GM12878 (cell line): ENCODE data around the gene GABRB3. TPM values are rescaled to one million over a fixed set of nuclear protein-coding genes. Genes with fewer than 3 reads are reported as not detected.

ENCODE experiments used
- ATAC-seq: fragments of 200-7000 bp; cut with Tn5 transposase; 3 replicates; pipeline ENCODE4 v1.9.1; 2020; ENCODE audit warnings: mild to moderate bottlenecking, moderate library complexity
- BruUV-seq: library from RNA; stranded (reverse); fragments of 400-500 nt; replicated peaks from 2 replicates; lab custom pipeline; 2021; lab: Mats Ljungman, UMichigan
- CTCF ChIA-PET: fragments of 300-600 bp; sonication (Branson Sonifier 250); formaldehyde crosslinking; extraction: SDS; loops from one replicate; lab custom pipeline; 2021; ENCODE audit warnings: inconsistent platforms; lab: Yijun Ruan, JAX
- POLR2A ChIA-PET: fragments of 350-600 bp; formaldehyde crosslinking; extraction: SDS; loops from one replicate; lab custom pipeline; 2021; ENCODE audit warnings: inconsistent platforms; lab: Charles Lee
- RAD21 ChIA-PET: fragments of 300-600 bp; sonication (Branson Sonifier 250); formaldehyde crosslinking; loops from one replicate; lab custom pipeline; 2023; ENCODE audit warnings: antibody characterized with exemption; ENCODE audit not compliant: unreplicated experiment; lab: Charles Lee
- SMC1A ChIA-PET: fragments of 300-600 bp; sonication (Branson Sonifier 250); formaldehyde crosslinking; loops from one replicate; lab custom pipeline; 2023; ENCODE audit not compliant: unreplicated experiment, uncharacterized antibody; lab: Charles Lee
- DNase-seq: peaks from one replicate; pipeline ENCODE4 v3.0.0-alpha.2; 2011; ENCODE audit warnings: low read depth, low spot score
- FAIRE-seq: peaks from 3 replicates; lab custom pipeline; 2011; peaks lifted over from hg19 to GRCh38; lab: Jason Lieb, UNC
- H2AFZ ChIP-seq: 2 replicates; pipeline ENCODE4 v1.6.0; 2011; ENCODE audit warnings: low read depth, low read length, control low read depth; ENCODE audit not compliant: control insufficient read depth
- H3K27ac ChIP-seq: 2 replicates; pipeline ENCODE4 v1.5.1; 2011; ENCODE audit warnings: control low read depth; ENCODE audit not compliant: control insufficient read depth, insufficient read depth
- H3K27me3 ChIP-seq, 2 experiments: replicated peaks in 1 of 2; 2 replicates each; pipeline versions ENCODE4 v1.6.0 to v1.6.1; 2011; ENCODE audit warnings: low read length in 1 of 2; ENCODE audit not compliant: control insufficient read depth in 2 of 2, insufficient read depth in 2 of 2
- H3K36me3 ChIP-seq, 2 experiments: 2 replicates each; pipeline ENCODE4 v1.5.1; 2011; ENCODE audit warnings: low read length in 1 of 2; ENCODE audit not compliant: control insufficient read depth in 2 of 2, insufficient read depth in 2 of 2
- H3K4me1 ChIP-seq: 2 replicates; pipeline ENCODE4 v1.6.1; 2011; ENCODE audit warnings: mild to moderate bottlenecking, low read length, moderate library complexity, mixed read lengths; ENCODE audit not compliant: control insufficient read depth, insufficient read depth
- H3K4me2 ChIP-seq: 2 replicates; pipeline ENCODE4 v1.6.0; 2011; ENCODE audit warnings: control low read depth; ENCODE audit not compliant: control insufficient read depth, insufficient read depth
- H3K4me3 ChIP-seq: fragments of 200-600 bp; sonication (generic); 2 replicates; pipeline ENCODE4 v1.5.1; 2016
- H3K79me2 ChIP-seq: 2 replicates; pipeline ENCODE4 v1.6.0; 2011; ENCODE audit warnings: low read length; ENCODE audit not compliant: control insufficient read depth, insufficient read depth
- H3K9ac ChIP-seq: 2 replicates; pipeline ENCODE4 v1.8.0; 2011; ENCODE audit warnings: low read length, control low read depth, mixed read lengths; ENCODE audit not compliant: control insufficient read depth, insufficient read depth
- H3K9me3 ChIP-seq: replicated peaks from 3 replicates; pipeline ENCODE4 v1.5.1; 2011; ENCODE audit warnings: mild to moderate bottlenecking, low read length; ENCODE audit not compliant: control insufficient read depth, insufficient read depth
- H4K20me1 ChIP-seq: 2 replicates; pipeline ENCODE4 v1.6.0; 2011; ENCODE audit not compliant: control insufficient read depth, insufficient read depth
- ATF3 ChIP-seq: IDR thresholded peaks from 2 replicates; pipeline ENCODE4 v1.6.1; 2011; ENCODE audit warnings: low read depth, mild to moderate bottlenecking, low read length, moderate library complexity, borderline replicate concordance; ENCODE audit errors: extremely low read depth
- CREB1 ChIP-seq: IDR thresholded peaks from 2 replicates; pipeline ENCODE4 v1.6.1; 2012; ENCODE audit warnings: low read depth, mild to moderate bottlenecking, inconsistent platforms
- HSF1 ChIP-seq: fragments of 150-350 bp; IDR thresholded peaks from 2 replicates; pipeline ENCODE4 v1.6.1; 2014; ENCODE audit warnings: mild to moderate bottlenecking, low read depth, low read length
- IKZF2 ChIP-seq, 2 experiments: fragments of 450-650 bp; IDR thresholded peaks; 2 replicates each; pipeline ENCODE4 v1.6.1; 2017; ENCODE audit warnings: mild to moderate bottlenecking in 2 of 2, moderate library complexity in 2 of 2
- IRF3 ChIP-seq: fragments of 450-650 bp; IDR thresholded peaks from 2 replicates; pipeline ENCODE4 v1.6.1; 2014; ENCODE audit warnings: mild to moderate bottlenecking
- JUND ChIP-seq: IDR thresholded peaks from 2 replicates; pipeline ENCODE4 v1.6.1; 2012; ENCODE audit warnings: low read depth, mild to moderate bottlenecking, low read length, improper control_type of control experiment, moderate library complexity
- MXI1 ChIP-seq: fragments of 150-350 bp; IDR thresholded peaks from 2 replicates; pipeline ENCODE4 v1.6.1; 2011; ENCODE audit warnings: low read depth, mild to moderate bottlenecking, inconsistent platforms, low read length, improper control_type of control experiment
- MYC ChIP-seq: IDR thresholded peaks from 2 replicates; pipeline ENCODE4 v1.6.1; 2011; ENCODE audit warnings: mild to moderate bottlenecking, low read length, moderate library complexity, inconsistent platforms; ENCODE audit not compliant: insufficient read depth, insufficient replicate concordance, insufficient read length, severe bottlenecking
- NR2C2 ChIP-seq: IDR thresholded peaks from 2 replicates; pipeline ENCODE4 v1.6.1; 2011; ENCODE audit warnings: borderline replicate concordance, low read depth; ENCODE audit not compliant: control insufficient read depth, insufficient read length
- POU2F2 ChIP-seq: IDR thresholded peaks from 3 replicates; pipeline ENCODE4 v1.6.1; 2011; ENCODE audit warnings: low read depth, mild to moderate bottlenecking, low read length, borderline replicate concordance
- RAD51 ChIP-seq: fragments of 450-650 bp; IDR thresholded peaks from 2 replicates; pipeline ENCODE4 v1.6.1; 2016; ENCODE audit warnings: moderate library complexity, mild to moderate bottlenecking, inconsistent platforms
- RUNX3 ChIP-seq: IDR thresholded peaks from 2 replicates; pipeline ENCODE4 v1.6.1; 2012; ENCODE audit warnings: low read length, inconsistent platforms
- TAF1 ChIP-seq: IDR thresholded peaks from 2 replicates; pipeline ENCODE4 v1.6.1; 2011; ENCODE audit warnings: mild to moderate bottlenecking, low read depth, low read length, borderline replicate concordance
- TBL1XR1 ChIP-seq: IDR thresholded peaks from 2 replicates; pipeline ENCODE4 v1.6.1; 2012; ENCODE audit warnings: low read depth, low read length, improper control_type of control experiment
- TCF7 ChIP-seq: IDR thresholded peaks from 2 replicates; pipeline ENCODE4 v1.6.1; 2014; ENCODE audit warnings: antibody characterized with exemption, borderline replicate concordance
- WGBS: methylation state at CpG from one replicate; pipeline ENCODE4 v1.1.6; 2016; ENCODE audit warnings: low lambda C conversion rate; ENCODE audit not compliant: insufficient replicate concordance, insufficient coverage; ENCODE audit errors: missing lambda C conversion rate; 5-methylcytosine and 5-hydroxymethylcytosine counted together
- in situ Hi-C: fragments of 300-500 bp; cut with MboI; formaldehyde crosslinking; loops from 9 replicates; pipeline ENCODE4 v1.14.3; 2018; ENCODE audit warnings: mixed read lengths
- intact Hi-C: fragments of 100-400 bp; cut with micrococcal nuclease; formaldehyde crosslinking; loops from one replicate; pipeline ENCODE4 v1.14.2; 2022; ENCODE audit not compliant: unreplicated experiment
- polyA plus RNA-seq, 11 experiments: library from polyadenylated mRNA; depleted of rRNA in 4 of 11; unstranded in 6 of 11; stranded (reverse) in 5 of 11; fragments of >200 nt; fragmentation: Nextera tagmentation in 4 of 11; fragmentation: Illumina TruSeq in 1 of 11; extraction: Ambion mirVana in 4 of 11; extraction: Trizol in 1 of 11; gene quantifications; 1 replicate in 1 of 11; 2 replicates in 10 of 11; pipeline versions ENCODE4 v1.2.1 to v1.2.3, GENCODE V29; 2011 to 2016; ENCODE audit warnings: inconsistent platforms in 2 of 11, missing spikeins in 2 of 11, low read depth in 1 of 11
- total RNA-seq, 4 experiments: library from RNA; depleted of rRNA in 3 of 4; stranded (reverse); fragments of >200 nt in 3 of 4; fragmentation: Illumina TruSeq in 1 of 4; extraction: Trizol in 1 of 4; gene quantifications; 2 replicates each; pipeline versions ENCODE4 v1.2.1 to v1.2.3, GENCODE V29; 2013 to 2021

Gene GABRB3
- total and polyA plus RNA-seq, 10 of the 15 experiments (the other 5 are each of a cell fraction or from before 2014, with no cell fraction given), result 0.05 to 0.08 (median 0.05) TPM; not detected in 7

GRCh38 chr15:26736502-26737248, 36.2 kb downstream of the GABRB3 start:
- ChIA-PET SMC1A (no interaction called here), POLR2A (no interaction called here), CTCF (no interaction called here), RAD21 (no interaction called here)
- H3K9me3 ChIP-seq, result no peaks in the 10 kb centered on the region; the same call in 2 of the 3 replicates
- no peak overlapping the region for H3K4me2 ChIP-seq
- no peak for DNase-seq
- no peak overlapping the region for H2AFZ ChIP-seq
- 15% methylated on average over 11 of the region's 11 CpGs for WGBS
- no peaks in the 10 kb centered on the region for H3K36me3 ChIP-seq
- no peak overlapping the region for H3K9ac ChIP-seq
- no peak for FAIRE-seq
- H3K27ac ChIP-seq, result no peak overlapping the region
- BruUV-seq, result no TSS peak
- H3K27me3 ChIP-seq, result no peaks in the 10 kb centered on the region
- TF ChIP-seq ATF3, result no peak
- no peak for TF ChIP-seq TCF7
- TF ChIP-seq IRF3, result no peak
- no peak for ATAC-seq
- intact Hi-C loops (no loop called here), in situ Hi-C loops (no loop called here)
- no peak overlapping the region for H3K4me3 ChIP-seq
- no peaks in the 10 kb centered on the region for H3K79me2 ChIP-seq
- no peaks in the 10 kb centered on the region for H3K4me1 ChIP-seq
- H4K20me1 ChIP-seq, result no peaks in the 10 kb centered on the region

GRCh38 chr15:26731965-26732364, 40.9 kb downstream of the GABRB3 start:
- ChIA-PET CTCF (no interaction called here), POLR2A (no interaction called here), RAD21 (no interaction called here), SMC1A (no interaction called here)
- WGBS, result 35% methylated on average over 5 of the region's 5 CpGs
- H2AFZ ChIP-seq, result no peak overlapping the region
- no peaks in the 10 kb centered on the region for H3K79me2 ChIP-seq
- H3K9ac ChIP-seq, result no peak overlapping the region
- H3K4me2 ChIP-seq, result no peak overlapping the region
- no TSS peak for BruUV-seq
- in situ Hi-C loops (no loop called here), intact Hi-C loops (no loop called here)
- FAIRE-seq (no peak), ATAC-seq (no peak), DNase-seq (no peak)
- H3K9me3 ChIP-seq, result no peaks in the 10 kb centered on the region; the same call in 2 of the 3 replicates
- no peaks in the 10 kb centered on the region for H3K27me3 ChIP-seq
- no peak for TF ChIP-seq HSF1
- no peak for TF ChIP-seq POU2F2
- no peak for TF ChIP-seq CREB1
- TF ChIP-seq MYC, result no peak
- TF ChIP-seq RUNX3, result no peak
- TF ChIP-seq NR2C2, result no peak
- no peak for TF ChIP-seq IKZF2 (IDR thresholded peaks at IDR 0.05)
- TF ChIP-seq JUND, result no peak
- TF ChIP-seq TBL1XR1, result no peak
- no peak for TF ChIP-seq TAF1
- no peak for TF ChIP-seq MXI1
- TF ChIP-seq RAD51, result no peak
- H3K4me3 ChIP-seq, result no peak overlapping the region
- H3K36me3 ChIP-seq, result no peaks in the 10 kb centered on the region
- H3K4me1 ChIP-seq, result no peaks in the 10 kb centered on the region
- H4K20me1 ChIP-seq, result no peaks in the 10 kb centered on the region
- H3K27ac ChIP-seq, result no peak overlapping the region
